NCI-H2196 (cell line): ENCODE results near the gene MAP3K1.
"Not testable (repeated sequence)": the region's sequence is repeated elsewhere in the genome, so short reads cannot be mapped to it uniquely, and the experiment has no call there.

Experiments
- DNase-seq: peaks from one replicate; lab custom pipeline; 2025; ENCODE audit not compliant: unreplicated experiment; lab: John Stamatoyannopoulos, UW

The MAP3K1 gene

DNA sequence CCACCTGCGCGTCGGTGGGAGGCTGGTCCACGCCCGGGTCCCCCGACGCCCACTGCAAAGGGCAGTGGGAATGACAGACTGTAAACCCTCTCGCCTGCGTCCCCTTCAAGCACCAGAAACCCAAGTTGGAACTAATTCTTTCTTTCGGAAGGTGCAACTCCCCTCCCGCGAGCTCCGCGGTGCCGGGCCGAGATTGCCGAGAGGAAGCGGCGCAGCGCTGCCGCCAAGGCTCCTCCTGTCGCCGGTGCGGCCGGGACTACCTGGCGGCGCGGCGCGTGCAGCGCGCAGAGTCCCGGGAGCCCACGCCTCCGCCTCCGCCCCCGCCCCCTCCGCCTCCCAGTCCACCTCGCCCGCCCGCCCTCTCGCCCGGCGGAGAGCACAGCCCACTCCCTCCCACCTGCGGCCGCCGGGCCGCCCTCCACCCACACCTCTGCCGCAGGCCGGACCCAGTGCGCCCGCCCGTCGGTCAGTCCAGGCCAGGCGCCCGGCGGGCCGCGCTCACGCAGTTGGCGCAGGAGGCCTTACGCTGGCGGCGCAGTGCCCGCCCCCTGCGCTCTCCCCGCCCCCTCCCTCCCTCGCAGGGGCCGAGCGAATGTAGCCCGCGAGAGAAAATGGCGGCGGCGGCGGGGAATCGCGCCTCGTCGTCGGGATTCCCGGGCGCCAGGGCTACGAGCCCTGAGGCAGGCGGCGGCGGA lies at the start of gene MAP3K1:
Gene MAP3K1, plus strand, starts transcription at position 587 of the 695 bp plus-strand sequence. Its CDS starts 25 bp downstream, at position 612.
- DNase-seq, result peak; percentile 77

DNA sequence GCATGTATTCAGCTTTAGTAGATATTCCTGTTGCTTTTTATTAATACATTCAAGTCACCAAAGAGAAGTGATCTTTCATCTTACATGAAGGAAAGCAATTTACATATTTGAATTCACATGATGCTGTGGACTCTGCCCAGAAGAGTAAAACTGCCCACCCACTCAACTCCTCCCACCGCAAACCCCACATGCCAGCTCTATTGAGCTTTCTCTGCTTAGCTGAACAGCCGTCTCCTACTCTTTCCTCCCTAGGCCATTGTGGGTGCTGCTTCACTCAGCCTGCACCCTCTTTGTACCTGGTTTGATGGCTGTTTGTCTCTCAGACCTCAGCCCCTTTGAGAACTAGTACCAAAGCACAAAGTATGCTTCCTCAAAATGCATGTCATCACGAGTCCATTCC lies 48.4 kb upstream of the MAP3K1 start:
- DNase-seq, result no peak

- no peak for DNase-seq
Measured at GRCh38 chr5:56769875-56770604, 45.3 kb upstream of the MAP3K1 start.

DNA sequence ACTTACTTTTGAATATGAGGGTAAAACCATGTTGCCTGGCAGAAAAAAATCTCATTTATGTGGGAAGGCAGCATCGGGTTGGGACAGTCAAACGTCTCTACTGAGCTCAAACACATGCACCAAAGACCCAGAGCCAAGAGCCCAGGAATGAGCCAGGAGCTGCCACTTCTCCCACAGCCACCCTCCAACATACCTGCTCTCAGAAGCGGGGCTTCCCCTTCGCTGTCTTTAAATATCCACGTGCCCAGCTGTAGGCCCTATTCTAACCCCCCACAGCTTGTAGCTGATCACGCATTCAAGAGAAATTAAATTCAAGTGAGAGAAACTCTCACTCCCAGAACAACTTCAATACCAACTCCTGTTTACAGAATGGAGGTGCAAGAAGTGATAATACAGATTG lies 42.6 kb upstream of the MAP3K1 start:
- no peak for DNase-seq

DNA sequence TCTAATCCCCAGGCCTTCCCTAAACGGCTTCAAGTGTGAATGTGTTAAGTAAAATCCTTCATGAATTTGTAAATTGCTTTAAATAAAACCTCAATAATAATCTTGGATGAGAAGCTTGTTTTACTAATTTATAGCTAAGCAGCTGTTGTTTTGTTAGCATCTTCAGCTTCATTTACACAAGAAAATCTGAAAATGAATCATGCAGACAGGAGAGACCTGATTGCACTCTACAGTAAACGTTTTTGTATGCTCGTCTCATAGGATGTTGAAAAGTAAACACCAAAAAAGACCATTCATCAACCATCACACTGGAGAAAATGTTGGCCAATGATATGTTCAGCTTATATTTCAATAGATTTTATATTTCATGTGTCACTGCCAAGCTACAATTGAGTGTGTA lies 40.4 kb upstream of the MAP3K1 start:
- no peak for DNase-seq

DNA sequence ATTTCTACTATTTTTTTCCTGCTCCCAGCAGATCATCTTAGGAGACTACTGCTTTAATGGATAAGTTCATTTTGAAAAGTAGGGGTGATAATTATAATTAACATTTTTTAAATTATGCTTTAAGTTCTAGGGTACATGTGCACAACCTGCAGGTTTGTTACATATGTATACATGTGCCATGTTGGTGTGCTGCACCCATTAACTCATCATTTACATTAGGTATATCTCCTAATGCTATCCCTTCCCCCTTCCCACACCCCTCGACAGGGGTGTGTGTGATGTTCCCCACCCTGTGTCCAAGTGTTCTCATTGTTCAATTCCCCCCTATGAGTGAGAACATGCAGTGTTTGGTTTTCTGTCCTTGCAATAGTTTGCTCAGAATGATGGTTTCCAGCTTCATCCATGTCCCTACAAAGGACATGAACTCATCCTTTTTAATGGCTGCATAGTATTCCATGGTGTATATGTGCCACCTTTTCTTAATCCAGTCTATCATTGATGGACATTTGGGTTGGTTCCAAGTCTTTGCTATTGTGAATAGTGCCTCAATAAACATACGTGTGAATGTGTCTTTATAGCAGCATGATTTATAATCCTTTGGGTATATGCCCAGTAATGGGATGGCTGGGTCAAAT lies 39.0 kb upstream of the MAP3K1 start:
- not testable (repeated sequence) for DNase-seq

GRCh38 chr5:56783261-56783660 lies 32.1 kb upstream of the MAP3K1 start:
- no peak for DNase-seq

DNA sequence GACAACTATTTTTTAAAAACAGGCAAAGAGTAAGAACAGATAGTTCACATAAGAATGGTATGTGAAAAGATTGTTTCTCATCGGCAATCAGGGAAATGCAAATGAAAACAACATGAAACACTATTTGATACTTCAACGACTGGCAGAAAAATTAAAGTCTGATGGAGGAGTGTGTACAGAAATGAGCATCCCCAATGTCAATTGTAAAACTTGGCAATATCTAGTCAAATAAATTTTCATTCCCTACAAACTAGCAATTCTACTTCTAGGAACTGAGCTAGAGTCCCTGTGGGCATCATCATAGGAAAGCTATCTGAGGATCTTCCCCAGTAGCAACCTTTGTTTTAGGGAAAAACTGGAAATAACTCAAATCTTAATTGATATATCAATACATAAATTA lies 29.0 kb upstream of the MAP3K1 start:
- DNase-seq, result no peak

DNA sequence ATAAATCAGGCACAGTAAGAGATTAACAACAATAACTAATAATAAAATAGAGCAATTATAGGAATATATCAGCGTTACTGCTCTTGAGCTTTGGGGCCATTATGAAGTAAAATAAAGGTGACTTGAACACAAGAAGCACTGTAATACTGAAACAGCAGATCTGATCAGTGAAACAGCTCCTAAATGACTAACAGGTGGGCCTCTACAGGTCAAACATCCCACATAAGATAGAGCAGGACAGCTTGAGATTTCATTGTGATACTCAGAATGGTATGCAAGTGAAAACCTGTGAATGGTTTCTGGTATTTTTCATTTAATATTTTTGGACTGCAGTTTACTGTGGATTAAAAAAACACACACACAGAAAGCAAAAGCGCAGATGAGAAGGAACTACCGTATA lies 24.0 kb upstream of the MAP3K1 start:
- no peak for DNase-seq

DNA sequence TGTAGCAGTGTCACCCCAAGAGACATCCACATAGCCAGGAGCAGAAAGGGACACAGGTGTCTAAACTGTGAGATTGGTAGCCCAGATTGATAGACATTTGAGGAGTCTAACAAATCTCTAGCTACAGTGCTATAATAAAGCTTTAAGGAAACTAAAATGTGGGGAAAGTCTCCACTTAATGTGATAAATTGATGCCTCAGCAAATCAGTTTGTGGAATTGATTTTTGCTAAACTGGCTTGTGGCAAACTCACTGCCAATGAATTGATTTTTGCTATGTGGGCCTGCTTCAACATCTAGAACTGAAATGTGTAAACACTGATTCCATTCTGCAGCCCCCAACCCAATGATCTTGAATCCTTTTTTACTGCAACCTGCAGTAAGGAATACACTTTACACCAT lies 16.8 kb upstream of the MAP3K1 start:
- DNase-seq, result no peak

DNA sequence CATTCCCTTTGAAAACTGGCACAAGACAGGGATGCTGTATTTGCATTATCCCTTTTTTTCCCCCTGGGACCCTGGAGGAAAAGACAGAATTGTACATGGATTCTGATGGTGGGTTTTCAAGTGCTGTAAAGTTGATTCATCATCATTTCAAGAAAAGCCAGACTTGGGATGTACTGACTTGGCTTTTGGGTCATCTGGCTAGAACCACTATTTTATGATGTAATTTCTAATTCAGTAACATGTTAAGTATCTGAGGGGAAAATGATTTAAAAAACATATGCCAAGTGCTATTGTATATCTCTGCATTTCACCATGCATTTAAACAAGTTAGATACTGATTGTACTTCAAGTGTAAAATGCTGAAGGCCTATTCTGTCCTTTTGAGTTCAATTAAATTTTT lies 15.2 kb upstream of the MAP3K1 start:
- DNase-seq, result no peak

DNA sequence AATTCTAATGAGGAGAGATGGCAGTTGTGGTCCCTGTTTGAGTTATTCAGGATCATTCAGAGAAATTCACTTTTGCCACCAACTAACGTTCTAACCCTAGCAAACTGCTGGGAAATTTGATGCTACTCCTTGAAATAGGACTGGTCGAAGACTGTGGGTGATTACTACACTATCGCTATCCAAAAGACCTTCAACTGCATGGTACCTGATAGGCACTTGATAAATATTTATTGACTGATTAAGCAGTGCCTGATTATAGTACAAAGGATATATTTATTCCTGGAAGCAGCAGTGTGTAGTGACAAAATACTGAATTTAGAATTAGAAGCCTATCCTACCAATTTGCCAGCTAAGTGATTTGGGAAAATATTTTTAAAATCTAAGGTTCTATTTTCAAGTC lies 14.1 kb upstream of the MAP3K1 start:
- DNase-seq, result no peak

DNA sequence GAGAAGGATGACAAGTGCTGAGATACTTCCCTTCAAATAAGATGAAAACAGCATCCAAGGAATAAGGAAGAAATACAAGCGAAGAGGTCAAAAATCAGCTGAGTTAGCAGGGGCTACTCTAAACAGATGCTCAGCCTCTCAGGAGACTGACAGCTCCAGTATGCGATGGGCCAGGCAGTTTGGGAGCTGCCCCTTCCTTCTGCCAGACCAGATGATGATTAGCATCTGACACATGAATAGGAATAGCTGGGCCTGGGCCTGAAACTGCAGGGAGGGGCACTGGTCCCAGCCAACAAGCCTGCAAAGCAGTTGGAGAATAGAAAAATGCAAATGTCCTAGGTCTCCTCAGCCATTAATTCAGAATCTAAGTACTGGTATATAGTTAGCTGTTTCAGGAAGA lies 13.1 kb upstream of the MAP3K1 start:
- no peak for DNase-seq

DNA sequence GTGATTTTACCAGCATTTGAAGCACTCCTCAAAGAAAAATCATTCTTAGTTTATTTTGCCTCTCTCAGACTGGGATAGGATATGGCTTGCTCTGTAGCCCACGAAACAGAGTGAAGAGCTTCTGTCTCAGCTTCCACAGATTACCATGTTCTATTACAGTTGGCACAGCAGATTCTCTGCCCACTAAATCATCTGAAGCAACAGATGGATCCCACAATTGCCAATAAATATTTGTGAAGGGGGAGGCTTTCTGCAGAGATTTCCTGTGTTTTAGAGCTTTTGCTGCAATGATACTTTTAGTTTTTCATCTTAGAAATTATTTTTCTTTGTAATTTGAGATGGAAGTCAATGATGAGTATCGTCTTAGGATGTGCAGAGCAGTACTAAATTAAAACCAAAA lies 12.3 kb upstream of the MAP3K1 start:
- no peak for DNase-seq

- DNase-seq, result no peak
Measured at GRCh38 chr5:56803894-56804293, 11.5 kb upstream of the MAP3K1 start.

GRCh38 chr5:56807679-56808078 lies 7.7 kb upstream of the MAP3K1 start:
- no peak for DNase-seq

- DNase-seq, result no peak
Measured at GRCh38 chr5:56808211-56808610, 7.1 kb upstream of the MAP3K1 start.

GRCh38 chr5:56810826-56811225 lies 4.5 kb upstream of the MAP3K1 start:
- no peak for DNase-seq

DNA sequence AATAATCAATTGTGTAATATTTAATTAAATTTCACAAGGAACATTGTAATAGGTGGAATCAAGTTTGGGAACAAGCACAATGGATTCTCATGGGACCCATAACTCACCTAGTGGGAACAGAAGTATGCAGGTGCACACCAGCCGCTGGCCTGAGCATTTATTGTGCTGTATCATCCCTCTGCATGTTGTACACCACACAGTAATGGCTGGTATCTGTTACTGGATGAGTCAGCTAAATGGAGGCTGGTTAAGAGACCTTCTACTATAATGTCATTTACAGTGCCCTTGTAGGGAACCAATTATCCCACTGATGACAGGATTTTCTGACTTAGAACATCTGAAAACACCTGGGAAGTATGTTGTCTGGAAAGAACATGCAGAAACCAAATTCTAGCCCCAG lies 3.2 kb upstream of the MAP3K1 start:
- no peak for DNase-seq

- DNase-seq, result no peak
Measured at GRCh38 chr5:56813302-56813701, 2.0 kb upstream of the MAP3K1 start.

- DNase-seq, result no peak
Measured at GRCh38 chr5:56814361-56814962, 887 bp upstream of the MAP3K1 start.
